ENCODE data around the gene SLTM. TPM values are rescaled to one million over a fixed set of nuclear protein-coding genes. Genes with fewer than 3 reads are reported as not detected.

Gene SLTM
- total RNA-seq, 1 donor from 2014 or later, result 68.6 TPM

Other genes starting within 250 kb of the SLTM start
- gene ADAM10, start 184.0 kb downstream of the SLTM start, total RNA-seq, result 183 and 189 TPM in 2 replicates
- 13.5 and 14.7 TPM in 2 replicates for gene MINDY2, start 162.4 kb downstream of the SLTM start, total RNA-seq
- gene RNF111, start 54.0 kb upstream of the SLTM start, total RNA-seq, result 30.6 and 34.0 TPM in 2 replicates
- 8.9 and 22.3 TPM in 2 replicates for gene CCNB2, start 171.5 kb upstream of the SLTM start, total RNA-seq

All from glomerular endothelial cell (primary cell).